Umbilical cord (tissue), 2 donors: ENCODE results near the gene EEF1AKMT4. TPM values are rescaled to one million over a fixed set of nuclear protein-coding genes. Genes with fewer than 3 reads are reported as not detected.

Source experiments
- DNase-seq: peaks from one replicate; pipeline ENCODE4 v3.0.0-alpha.2; 2015; ENCODE audit warnings: low spot score
- total RNA-seq: library from RNA; depleted of rRNA; stranded (reverse); fragments of >200 nt; gene quantifications from one replicate; pipeline ENCODE4 v1.2.3, GENCODE V29; 2014; ENCODE audit warnings: low replicate concordance; ENCODE audit not compliant: insufficient read depth

Gene EEF1AKMT4
- not detected for total RNA-seq

DNA sequence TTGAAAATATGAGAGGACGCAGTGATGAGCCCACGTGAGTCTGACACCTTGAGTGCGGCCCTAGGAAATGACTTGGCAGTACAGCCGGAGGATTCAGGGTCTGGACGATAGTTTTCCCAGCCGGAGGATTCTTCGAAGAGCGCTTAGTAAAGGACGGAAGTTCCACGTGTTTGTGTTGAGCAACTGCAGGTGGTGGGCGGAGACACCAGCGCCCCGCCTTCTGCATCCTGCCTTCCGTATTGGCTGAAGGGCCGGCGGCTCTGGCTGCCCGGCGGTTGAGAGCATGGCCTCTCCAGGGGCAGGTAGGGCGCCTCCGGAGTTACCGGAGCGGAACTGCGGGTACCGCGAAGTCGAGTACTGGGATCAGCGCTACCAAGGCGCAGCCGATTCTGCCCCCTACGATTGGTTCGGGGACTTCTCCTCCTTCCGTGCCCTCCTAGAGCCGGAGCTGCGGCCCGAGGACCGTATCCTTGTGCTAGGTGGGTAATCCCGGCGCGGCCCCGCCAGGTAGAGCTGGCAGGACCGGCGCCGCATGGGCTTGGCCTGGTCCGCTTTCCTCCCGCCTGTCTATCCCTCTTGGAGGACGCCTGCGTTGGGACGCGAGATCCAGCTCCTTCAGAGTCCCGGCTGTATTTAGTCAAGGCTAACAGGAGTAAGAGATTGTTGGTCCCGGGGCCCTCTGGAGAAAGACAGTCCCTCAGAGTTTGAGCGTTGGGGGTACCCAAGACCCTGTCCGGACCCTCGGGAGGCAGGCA, at the start of gene EEF1AKMT4:
EEF1AKMT4 (plus strand) TSS at position 261 of the 755 bp plus-strand sequence; CDS start at position 284, 23 bp downstream.
- DNase-seq, result peak; percentile 98

DNA sequence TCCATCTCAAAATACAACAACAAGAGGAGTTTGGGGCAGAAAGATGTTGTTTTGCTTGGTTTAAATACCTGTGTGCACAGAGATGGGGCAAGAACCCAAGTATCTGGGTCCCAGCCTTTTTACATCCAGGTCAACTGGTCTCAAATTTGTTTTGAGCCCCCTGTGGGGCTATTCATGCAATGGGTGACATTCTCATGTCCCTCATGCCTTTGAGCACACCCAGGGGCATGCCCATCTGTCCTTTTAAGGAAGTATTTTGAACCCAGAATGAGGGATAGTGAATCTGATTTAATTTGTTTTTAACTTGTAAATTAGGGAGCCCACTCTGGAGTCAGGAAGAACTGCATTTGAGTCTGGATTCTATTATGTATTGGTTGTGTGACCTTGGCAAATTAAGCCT, 48.6 kb upstream of the EEF1AKMT4 start:
- DNase-seq, result no peak

GRCh38 chr3:184203526-184203925, 45.9 kb upstream of the EEF1AKMT4 start:
- DNase-seq, result no peak

DNA sequence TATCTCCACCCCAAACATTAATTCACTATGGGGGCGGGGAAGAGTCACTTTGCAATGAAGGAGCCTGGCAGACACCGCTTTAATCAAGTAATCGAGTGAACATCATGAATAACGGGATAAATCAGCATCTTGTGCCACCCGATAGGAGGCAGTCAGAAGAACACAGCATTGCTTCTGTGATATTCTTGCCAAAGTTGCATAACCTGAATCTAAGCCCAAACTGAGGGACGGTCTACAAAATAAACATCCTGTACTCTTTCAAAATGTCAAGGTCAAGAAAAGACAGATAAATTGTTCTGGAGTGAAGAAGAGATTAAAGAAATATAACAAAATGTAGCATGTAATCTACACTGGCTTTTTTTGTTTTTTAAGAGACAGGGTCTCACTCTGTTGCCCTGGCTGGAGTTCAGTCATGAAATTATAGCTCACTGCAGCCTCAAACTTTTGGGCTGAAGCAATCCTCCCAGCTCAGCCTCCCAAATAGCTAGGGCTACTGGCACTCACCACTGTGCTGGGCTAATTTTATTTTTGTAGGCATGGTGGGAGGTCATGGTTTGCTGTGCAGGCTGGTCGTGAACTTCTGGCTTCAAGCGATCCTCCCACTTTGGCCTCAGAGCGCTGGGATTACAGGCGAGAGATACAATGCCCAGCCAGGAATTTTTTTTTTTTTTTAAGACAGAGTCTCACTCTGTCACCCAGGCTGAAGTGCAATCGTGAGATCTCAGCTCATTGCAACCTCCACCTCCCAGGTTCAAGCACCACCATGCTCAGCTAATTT, 40.1 kb upstream of the EEF1AKMT4 start:
- no peak for DNase-seq

GRCh38 chr3:184211297-184211696, 38.2 kb upstream of the EEF1AKMT4 start:
- no peak for DNase-seq

- DNase-seq, result no peak
Measured at GRCh38 chr3:184211718-184212117, 37.8 kb upstream of the EEF1AKMT4 start.

GRCh38 chr3:184218814-184219213, 30.7 kb upstream of the EEF1AKMT4 start:
- DNase-seq, result no peak

- DNase-seq, result no peak
Measured at GRCh38 chr3:184222521-184222920, 27.0 kb upstream of the EEF1AKMT4 start.

GRCh38 chr3:184223946-184224345, 25.5 kb upstream of the EEF1AKMT4 start:
- no peak for DNase-seq

DNA sequence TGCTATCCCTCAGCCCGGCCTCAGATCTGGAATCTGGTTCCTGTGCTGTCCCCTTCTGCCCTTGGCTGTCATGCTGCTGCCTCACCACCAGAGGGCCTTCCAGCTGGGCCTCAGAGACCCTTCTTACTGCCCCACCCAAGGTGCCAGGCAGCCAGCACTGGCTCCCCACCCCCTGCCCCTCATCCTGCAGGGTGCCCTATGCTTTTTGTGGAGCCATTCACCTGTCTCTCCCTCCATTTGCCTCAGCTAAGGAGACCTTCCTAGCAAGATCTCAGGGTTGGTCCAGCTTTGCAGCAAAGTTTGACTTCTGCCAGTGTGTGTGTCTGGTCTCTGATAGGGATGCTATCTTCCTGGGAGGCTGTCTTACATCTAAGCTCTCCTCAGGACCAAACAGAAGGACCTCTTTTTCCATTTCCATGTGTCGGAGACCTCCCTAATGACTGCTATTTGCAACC, 22.0 kb upstream of the EEF1AKMT4 start:
- no peak for DNase-seq

GRCh38 chr3:184228376-184229137, 20.9 kb upstream of the EEF1AKMT4 start:
- no peak for DNase-seq

- DNase-seq, result peak; percentile 46
Measured at GRCh38 chr3:184229394-184230080, 19.9 kb upstream of the EEF1AKMT4 start, which contains the start of gene VWA5B2. TSS of gene VWA5B2 (plus strand) at chr3:184229585. CDS start at chr3:184230529, 944 bp downstream.

- DNase-seq, result no peak
Measured at GRCh38 chr3:184230081-184230602, 19.3 kb upstream of the EEF1AKMT4 start.

DNA sequence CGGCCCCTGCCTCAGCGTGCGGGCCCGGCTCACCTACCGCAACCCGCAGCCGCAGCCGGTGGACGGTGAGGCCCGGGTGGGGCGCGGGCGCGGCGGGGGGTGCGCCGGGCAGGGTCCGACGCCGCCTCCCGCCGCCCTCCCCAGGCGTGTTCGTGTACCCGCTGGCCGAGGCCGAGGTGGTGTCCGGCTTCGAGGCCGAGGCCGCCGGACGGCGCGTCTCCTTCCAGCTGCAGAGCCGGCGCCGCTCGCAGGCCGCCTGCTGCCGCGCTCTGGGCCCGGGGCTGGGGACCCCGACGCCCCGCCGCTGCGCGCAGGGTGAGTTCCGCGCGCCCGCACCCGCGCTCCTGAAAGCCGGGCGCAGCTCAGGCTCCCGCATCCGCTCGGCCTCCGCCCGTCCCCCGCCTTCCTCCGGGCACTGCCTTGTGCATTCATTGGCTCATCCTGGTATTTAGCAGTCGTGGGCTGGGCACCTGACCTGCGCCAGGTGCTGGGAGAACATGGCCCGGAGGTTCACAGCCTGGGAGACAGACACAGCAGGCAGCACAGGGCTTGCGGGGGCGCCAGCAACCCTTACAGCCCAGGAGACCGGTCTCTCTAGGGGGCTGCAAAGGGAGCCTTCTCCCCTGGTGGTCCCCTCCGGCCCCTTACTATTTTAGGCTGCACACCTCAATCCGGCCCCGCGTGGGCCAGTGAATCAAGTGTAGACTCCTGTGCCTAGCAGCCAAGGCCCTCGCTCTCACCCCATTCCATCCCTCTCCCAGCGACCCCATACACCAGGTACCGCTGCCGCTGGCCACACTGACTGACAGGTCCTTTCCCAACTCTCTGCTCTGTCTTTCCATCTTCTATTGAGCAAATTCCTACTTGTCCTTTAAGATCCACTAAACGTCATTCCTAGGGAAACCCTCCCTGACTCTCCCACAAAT, 18.6 kb upstream of the EEF1AKMT4 start:
- no peak for DNase-seq

DNA sequence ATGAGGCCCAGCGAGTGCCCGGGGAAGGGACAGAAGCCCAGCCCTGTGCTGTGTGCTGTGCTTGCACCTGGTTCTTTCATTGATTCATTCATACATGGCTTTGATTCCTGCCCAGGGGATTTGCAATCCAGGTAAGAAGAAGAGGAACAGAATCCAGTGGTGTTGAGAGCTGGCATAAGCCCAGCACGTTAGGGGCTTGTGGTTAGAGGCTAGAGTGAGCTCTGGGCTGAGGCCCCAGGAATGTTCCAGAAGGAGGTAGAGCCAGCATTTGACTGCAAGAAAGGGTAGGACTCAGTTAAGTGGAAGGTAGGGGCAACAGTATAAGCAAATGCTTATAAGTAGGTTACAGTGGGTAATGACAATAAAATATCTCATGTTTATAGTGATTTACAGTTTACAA, 17.8 kb upstream of the EEF1AKMT4 start:
- no peak for DNase-seq

GRCh38 chr3:184233127-184233843, 16.2 kb upstream of the EEF1AKMT4 start:
- no peak for DNase-seq

GRCh38 chr3:184234224-184234623, 15.2 kb upstream of the EEF1AKMT4 start:
- no peak for DNase-seq

DNA sequence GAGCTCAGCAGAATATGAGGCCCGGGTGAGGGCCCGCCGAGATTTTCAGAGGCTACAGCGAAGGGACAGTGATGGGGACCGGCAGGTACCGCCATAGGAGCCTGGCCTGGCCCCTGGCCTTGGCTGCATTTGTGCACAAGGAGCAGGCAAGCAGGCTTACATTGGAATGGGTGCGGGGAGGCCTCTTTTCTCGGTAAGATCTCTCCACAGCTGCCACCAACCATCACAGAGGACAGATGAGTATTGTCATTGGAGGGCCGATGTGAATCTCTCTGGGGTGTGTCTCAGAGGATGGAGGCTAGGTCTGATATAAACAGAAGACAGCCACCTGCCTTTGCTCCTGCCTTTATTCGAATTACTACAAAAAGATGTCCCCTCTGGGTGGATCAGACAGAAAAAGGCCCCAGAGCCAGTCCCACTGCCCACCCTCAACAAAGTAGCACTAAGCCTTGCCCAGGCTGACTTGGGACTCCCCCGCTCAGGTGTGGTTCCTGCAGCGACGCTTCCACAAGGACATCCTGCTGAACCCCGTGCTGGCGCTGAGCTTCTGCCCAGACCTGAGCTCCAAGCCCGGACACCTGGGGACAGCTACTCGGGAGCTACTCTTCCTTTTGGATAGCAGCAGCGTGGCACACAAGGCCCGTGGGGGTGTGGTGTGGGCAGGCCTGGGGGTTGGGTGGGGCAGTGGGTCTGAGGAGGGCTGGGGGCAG, 14.6 kb upstream of the EEF1AKMT4 start:
- DNase-seq, result no peak
